SHP77 treated with DMSO at 0.1 percent for 48 hours (cell line): ENCODE results near the gene RABGAP1.

Experiments used
- DNase-seq: peaks from one replicate; lab custom pipeline; 2025; lab: John Stamatoyannopoulos, UW

The RABGAP1 gene

GRCh38 chr9:122944960-122945888 lies 4.4 kb downstream of the RABGAP1 start:
- DNase-seq, result no peak

- no peak for DNase-seq
These were observed 5.7 kb downstream of the RABGAP1 start for GRCh38 chr9:122946461-122947005.

- no peak for DNase-seq
These were observed 7.5 kb downstream of the RABGAP1 start for GRCh38 chr9:122948313-122948712.

- no peak for DNase-seq
These were observed 8.9 kb downstream of the RABGAP1 start for GRCh38 chr9:122949696-122950095.

- no peak for DNase-seq
These were observed 9.4 kb downstream of the RABGAP1 start for GRCh38 chr9:122950263-122950662.

- no peak for DNase-seq
These were observed 10.2 kb downstream of the RABGAP1 start for GRCh38 chr9:122951056-122951455.

GRCh38 chr9:122954253-122954691 lies 13.5 kb downstream of the RABGAP1 start:
- DNase-seq, result no peak

- no peak for DNase-seq
These were observed 15.1 kb downstream of the RABGAP1 start for GRCh38 chr9:122955961-122956360.

GRCh38 chr9:122961139-122961538 lies 20.3 kb downstream of the RABGAP1 start:
- no peak for DNase-seq

- DNase-seq, result no peak
These were observed 34.4 kb downstream of the RABGAP1 start for GRCh38 chr9:122975196-122975595.

GRCh38 chr9:122978601-122979000 lies 37.8 kb downstream of the RABGAP1 start:
- no peak for DNase-seq

GRCh38 chr9:122986010-122986409 lies 45.2 kb downstream of the RABGAP1 start:
- no peak for DNase-seq

GRCh38 chr9:122988141-122988540 lies 47.3 kb downstream of the RABGAP1 start:
- no peak for DNase-seq

- no peak for DNase-seq
These were observed 48.3 kb downstream of the RABGAP1 start for GRCh38 chr9:122988920-122989621.

- no peak for DNase-seq
These were observed 50.6 kb downstream of the RABGAP1 start for GRCh38 chr9:122991370-122991830.

GRCh38 chr9:122996586-122996985 lies 55.8 kb downstream of the RABGAP1 start:
- no peak for DNase-seq

- DNase-seq, result no peak
These were observed 57.6 kb downstream of the RABGAP1 start for GRCh38 chr9:122998448-122998847.

- no peak for DNase-seq
These were observed 59.7 kb downstream of the RABGAP1 start for GRCh38 chr9:123000371-123001068.

GRCh38 chr9:123002754-123003153 lies 61.9 kb downstream of the RABGAP1 start:
- DNase-seq, result no peak

- no peak for DNase-seq
These were observed 62.6 kb downstream of the RABGAP1 start for GRCh38 chr9:123003466-123003865.

GRCh38 chr9:123005964-123006363 lies 65.1 kb downstream of the RABGAP1 start:
- DNase-seq, result no peak

- DNase-seq, result no peak
These were observed 66.4 kb downstream of the RABGAP1 start for GRCh38 chr9:123007269-123007668.
